Measurements from ENCODE around the gene PPP6R2.

The PPP6R2 gene

DNA sequence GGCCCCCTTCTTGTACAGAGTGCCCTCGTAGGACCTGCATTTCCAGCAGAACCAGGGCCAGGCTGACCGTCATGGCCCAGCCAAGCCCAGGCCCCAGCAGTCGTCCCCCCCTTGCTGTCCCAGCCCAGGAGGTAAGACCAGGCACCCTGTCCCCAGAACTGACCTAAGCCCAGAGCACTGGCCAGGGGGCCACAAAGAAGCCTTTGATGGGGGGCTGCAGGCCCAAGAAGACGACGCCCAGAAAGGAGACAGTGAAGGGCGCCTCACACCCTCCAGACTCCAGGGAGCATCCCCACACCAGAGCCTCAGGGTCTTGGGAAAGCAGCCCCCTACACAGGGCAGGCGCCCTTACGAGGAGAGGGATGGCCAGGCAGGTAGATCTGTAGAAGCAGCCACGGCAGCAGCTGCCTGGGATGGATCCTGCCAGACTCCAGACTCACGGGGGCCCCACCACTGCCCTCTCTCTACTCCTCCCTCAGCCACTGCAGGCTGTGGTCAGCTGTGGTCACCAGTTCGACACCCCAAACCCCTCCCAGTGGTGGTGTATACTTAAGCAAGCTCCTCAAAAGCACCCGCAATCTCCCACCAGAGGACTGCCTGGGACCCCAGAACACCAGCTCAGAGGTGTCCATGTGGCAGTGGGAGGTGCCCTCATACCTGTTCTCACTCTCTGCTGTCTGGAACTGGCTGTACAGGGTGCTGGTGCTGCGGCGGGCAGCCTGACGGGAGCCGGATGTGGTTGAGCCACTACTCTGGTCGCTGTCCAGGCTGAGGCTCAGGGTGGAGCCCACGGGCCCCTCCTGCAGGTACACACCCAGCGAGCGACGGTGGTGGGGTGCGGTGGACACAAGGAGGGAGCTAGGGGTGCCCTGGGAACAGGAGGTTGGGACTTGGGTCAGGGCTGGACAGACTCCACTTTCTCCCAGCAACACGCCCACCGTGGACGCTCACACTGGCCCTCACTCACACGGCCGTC, 104.7 kb downstream of the PPP6R2 start:
- TF ChIP-seq CREB1 (IDR thresholded peaks at IDR 0.05; ENCODE audit: low read depth), result no peak
- no peak for TF ChIP-seq NFIC (IDR thresholded peaks at IDR 0.05)
- no peak for TF ChIP-seq EP300 (IDR thresholded peaks at IDR 0.05; ENCODE audit: borderline replicate concordance)

DNA sequence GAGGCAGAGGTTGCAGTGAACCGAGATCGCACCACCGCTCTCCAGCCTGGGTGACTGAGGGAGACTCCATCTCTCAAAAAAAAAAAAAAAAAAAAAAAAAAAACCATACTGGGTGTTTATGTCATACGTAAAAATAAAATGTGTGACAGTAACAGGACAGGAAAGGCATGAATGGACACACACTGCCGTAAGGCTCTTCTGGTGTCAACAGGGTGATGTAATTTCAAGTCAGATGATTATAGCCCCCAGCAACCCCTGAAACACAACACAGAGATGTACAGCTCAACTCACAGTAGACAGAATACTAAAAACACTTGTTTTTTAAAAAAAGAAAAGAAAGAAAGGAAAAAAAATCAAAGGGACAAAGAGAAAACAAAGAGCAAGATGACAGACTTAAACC, 109.5 kb downstream of the PPP6R2 start:
- TF ChIP-seq EP300 (IDR thresholded peaks at IDR 0.05; ENCODE audit: borderline replicate concordance), result no peak
- no peak for TF ChIP-seq ZBTB7A (IDR thresholded peaks at IDR 0.05; ENCODE audit: low read depth)
- TF ChIP-seq CREB1 (IDR thresholded peaks at IDR 0.05; ENCODE audit: low read depth), result no peak
- TF ChIP-seq RAD21 (IDR thresholded peaks at IDR 0.05; ENCODE audit: low read depth), result no peak
- TF ChIP-seq TEAD4 (IDR thresholded peaks at IDR 0.05), result no peak
- TF ChIP-seq, protein P1, sequence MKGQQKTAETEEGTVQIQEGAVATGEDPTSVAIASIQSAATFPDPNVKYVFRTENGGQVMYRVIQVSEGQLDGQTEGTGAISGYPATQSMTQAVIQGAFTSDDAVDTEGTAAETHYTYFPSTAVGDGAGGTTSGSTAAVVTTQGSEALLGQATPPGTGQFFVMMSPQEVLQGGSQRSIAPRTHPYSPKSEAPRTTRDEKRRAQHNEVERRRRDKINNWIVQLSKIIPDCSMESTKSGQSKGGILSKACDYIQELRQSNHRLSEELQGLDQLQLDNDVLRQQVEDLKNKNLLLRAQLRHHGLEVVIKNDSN (IDR thresholded peaks at IDR 0.05), result no peak
- TF ChIP-seq FOXM1 (IDR thresholded peaks at IDR 0.05; ENCODE audit: borderline replicate concordance, low read depth), result no peak
- TF ChIP-seq YY1 (IDR thresholded peaks at IDR 0.05; ENCODE audit: low read depth), result no peak
- TF ChIP-seq EGR1 (IDR thresholded peaks at IDR 0.05), result no peak

DNA sequence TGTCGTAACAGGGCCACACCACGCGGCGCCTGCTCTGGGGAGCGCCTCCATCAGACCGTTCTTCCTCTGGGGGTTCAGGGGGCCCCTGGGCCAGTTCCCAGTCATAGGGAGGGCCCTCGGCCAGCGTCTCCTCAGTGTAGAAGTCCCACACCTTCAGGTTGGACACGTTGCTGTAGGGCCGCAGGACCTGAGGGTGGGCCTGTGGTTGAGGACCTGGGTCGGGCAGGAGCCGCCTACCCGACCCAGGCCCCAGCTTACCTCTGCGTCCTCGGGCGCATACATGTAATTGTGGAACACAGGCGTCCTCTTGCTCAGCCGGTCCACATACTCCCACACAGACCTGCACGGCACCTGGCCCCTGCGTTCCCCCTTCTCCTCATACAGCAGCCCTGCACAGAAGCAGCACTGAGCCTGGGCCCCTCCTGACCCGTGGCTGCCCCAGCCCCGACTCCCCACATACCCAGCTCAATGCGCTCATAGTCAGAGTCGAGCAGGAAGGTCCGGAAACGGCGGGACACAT, 111.5 kb downstream of the PPP6R2 start:
- TF ChIP-seq TEAD4 (IDR thresholded peaks at IDR 0.05) (no peak), CEBPB (IDR thresholded peaks at IDR 0.05) (no peak), EGR1 (IDR thresholded peaks at IDR 0.05) (no peak), ZBTB7A (IDR thresholded peaks at IDR 0.05; ENCODE audit: low read depth) (no peak), YY1 (IDR thresholded peaks at IDR 0.05; ENCODE audit: low read depth) (no peak)
- TF ChIP-seq, protein P2, sequence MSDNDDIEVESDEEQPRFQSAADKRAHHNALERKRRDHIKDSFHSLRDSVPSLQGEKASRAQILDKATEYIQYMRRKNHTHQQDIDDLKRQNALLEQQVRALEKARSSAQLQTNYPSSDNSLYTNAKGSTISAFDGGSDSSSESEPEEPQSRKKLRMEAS (IDR thresholded peaks at IDR 0.05), result no peak

DNA sequence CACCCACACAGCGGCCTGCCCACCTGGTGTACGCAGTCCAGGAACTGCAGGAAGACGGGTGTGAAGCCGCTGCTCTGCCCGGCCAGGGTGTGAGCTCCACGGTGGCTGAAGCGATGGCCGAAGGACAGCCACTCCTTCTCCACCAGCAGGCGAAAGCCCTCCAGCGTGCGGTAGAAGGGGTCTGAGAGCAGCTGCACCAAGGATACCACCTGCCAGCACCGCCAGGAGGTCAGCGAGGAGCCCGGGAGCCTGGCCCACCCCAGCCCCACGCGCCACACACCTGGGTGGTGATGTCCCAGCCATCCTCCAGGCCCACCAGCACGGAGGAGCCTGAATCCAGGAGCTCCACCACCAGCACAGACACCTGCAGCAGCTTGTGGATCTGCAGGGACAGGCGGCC, 112.1 kb downstream of the PPP6R2 start:
- no peak for TF ChIP-seq EGR1 (IDR thresholded peaks at IDR 0.05)
- TF ChIP-seq TCF12 (IDR thresholded peaks at IDR 0.05; ENCODE audit: low read depth), result no peak
- TF ChIP-seq, protein P3, sequence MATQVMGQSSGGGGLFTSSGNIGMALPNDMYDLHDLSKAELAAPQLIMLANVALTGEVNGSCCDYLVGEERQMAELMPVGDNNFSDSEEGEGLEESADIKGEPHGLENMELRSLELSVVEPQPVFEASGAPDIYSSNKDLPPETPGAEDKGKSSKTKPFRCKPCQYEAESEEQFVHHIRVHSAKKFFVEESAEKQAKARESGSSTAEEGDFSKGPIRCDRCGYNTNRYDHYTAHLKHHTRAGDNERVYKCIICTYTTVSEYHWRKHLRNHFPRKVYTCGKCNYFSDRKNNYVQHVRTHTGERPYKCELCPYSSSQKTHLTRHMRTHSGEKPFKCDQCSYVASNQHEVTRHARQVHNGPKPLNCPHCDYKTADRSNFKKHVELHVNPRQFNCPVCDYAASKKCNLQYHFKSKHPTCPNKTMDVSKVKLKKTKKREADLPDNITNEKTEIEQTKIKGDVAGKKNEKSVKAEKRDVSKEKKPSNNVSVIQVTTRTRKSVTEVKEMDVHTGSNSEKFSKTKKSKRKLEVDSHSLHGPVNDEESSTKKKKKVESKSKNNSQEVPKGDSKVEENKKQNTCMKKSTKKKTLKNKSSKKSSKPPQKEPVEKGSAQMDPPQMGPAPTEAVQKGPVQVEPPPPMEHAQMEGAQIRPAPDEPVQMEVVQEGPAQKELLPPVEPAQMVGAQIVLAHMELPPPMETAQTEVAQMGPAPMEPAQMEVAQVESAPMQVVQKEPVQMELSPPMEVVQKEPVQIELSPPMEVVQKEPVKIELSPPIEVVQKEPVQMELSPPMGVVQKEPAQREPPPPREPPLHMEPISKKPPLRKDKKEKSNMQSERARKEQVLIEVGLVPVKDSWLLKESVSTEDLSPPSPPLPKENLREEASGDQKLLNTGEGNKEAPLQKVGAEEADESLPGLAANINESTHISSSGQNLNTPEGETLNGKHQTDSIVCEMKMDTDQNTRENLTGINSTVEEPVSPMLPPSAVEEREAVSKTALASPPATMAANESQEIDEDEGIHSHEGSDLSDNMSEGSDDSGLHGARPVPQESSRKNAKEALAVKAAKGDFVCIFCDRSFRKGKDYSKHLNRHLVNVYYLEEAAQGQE (IDR thresholded peaks at IDR 0.05; ENCODE audit: low read depth), result no peak
- TF ChIP-seq EP300 (IDR thresholded peaks at IDR 0.05; ENCODE audit: borderline replicate concordance), result no peak
- no peak for TF ChIP-seq TAF1 (IDR thresholded peaks at IDR 0.05; ENCODE audit: low read depth)
- TF ChIP-seq TEAD4 (IDR thresholded peaks at IDR 0.05), result no peak
- no peak for TF ChIP-seq YY1 (IDR thresholded peaks at IDR 0.05; ENCODE audit: low read depth)
- no peak for TF ChIP-seq RAD21 (IDR thresholded peaks at IDR 0.05; ENCODE audit: low read depth)
- TF ChIP-seq, protein P1 (IDR thresholded peaks at IDR 0.05), result no peak
- no peak for TF ChIP-seq NFIC (IDR thresholded peaks at IDR 0.05)
- TF ChIP-seq ZBTB7A (IDR thresholded peaks at IDR 0.05; ENCODE audit: low read depth), result no peak
- TF ChIP-seq CEBPB (IDR thresholded peaks at IDR 0.05), result no peak
- no peak for TF ChIP-seq FOXM1 (IDR thresholded peaks at IDR 0.05; ENCODE audit: borderline replicate concordance, low read depth)

DNA sequence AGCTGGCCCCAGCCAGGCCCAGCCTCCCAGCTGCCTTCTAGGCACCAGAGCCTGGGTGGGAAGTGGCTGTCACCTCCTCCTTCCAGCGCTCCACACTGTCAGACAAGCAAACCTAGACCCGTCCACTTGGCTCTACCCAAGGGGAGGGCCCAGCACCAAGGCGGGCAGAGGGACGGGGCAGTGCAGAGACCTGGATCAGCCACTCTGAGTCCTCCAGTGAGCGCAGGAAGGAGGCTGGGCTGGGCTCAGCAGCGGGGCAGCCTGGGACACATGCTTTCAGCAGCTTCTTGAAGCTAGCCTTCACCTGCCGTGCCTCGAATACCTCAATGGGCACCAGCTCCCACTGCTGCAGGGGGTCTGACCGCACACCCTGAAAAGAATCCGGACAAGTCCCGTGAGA, 112.9 kb downstream of the PPP6R2 start:
- TF ChIP-seq ZBTB7A (IDR thresholded peaks at IDR 0.05; ENCODE audit: low read depth) (no peak), TCF12 (IDR thresholded peaks at IDR 0.05; ENCODE audit: low read depth) (no peak), CEBPB (IDR thresholded peaks at IDR 0.05) (no peak), FOXM1 (IDR thresholded peaks at IDR 0.05; ENCODE audit: borderline replicate concordance, low read depth) (no peak), TEAD4 (IDR thresholded peaks at IDR 0.05) (no peak), NFIC (IDR thresholded peaks at IDR 0.05) (no peak), CREB1 (IDR thresholded peaks at IDR 0.05; ENCODE audit: low read depth) (no peak), EP300 (IDR thresholded peaks at IDR 0.05; ENCODE audit: borderline replicate concordance) (no peak), RAD21 (IDR thresholded peaks at IDR 0.05; ENCODE audit: low read depth) (no peak), YY1 (IDR thresholded peaks at IDR 0.05; ENCODE audit: low read depth) (no peak), TAF1 (IDR thresholded peaks at IDR 0.05; ENCODE audit: low read depth) (no peak), EGR1 (IDR thresholded peaks at IDR 0.05) (no peak)
- TF ChIP-seq, protein P1 (IDR thresholded peaks at IDR 0.05), result no peak
- TF ChIP-seq, protein P2 (IDR thresholded peaks at IDR 0.05), result no peak
- TF ChIP-seq, protein P3 (IDR thresholded peaks at IDR 0.05; ENCODE audit: low read depth), result no peak
